ENCODE results near the gene VPS26C. TPM values are rescaled to one million over a fixed set of nuclear protein-coding genes. Genes with fewer than 3 reads are reported as not detected.
"Not testable (repeated sequence)": the region's sequence is repeated elsewhere in the genome, so short reads cannot be mapped to it uniquely, and the experiment has no call there.

The VPS26C gene
- total RNA-seq (10 to 100 TPM; 76.0 to 79.7 TPM), polyA plus RNA-seq (100 to 1,000 TPM in 1 of 2 donors, 10 to 100 TPM in 1; 81.9 to 105 TPM)

GRCh38 chr21:37267269-37268185, at the start of gene VPS26C:
Gene VPS26C (minus strand): TSS chr21:37267334. CDS start chr21:37267294, 40 bp downstream.
- no peaks in the 10 kb centered on the region for H3K36me3 ChIP-seq (ENCODE audit: insufficient read depth, low read length)
- Mint-ChIP-seq H3K36me3 (peaks cover 8 to 16% of the 10 kb centered on the region in 2 donors), H3K9me3 (no peaks in the 10 kb centered on the region), H3K4me3 (peak within 1 kb of the TSS; percentile 92 to 96 (median 94)), H3K27me3 (peaks cover 0 to 4% of the 10 kb centered on the region in 2 donors), H3K4me1 (peaks cover 33 to 64% (median 44%) of the 10 kb centered on the region in 4 donors), H3K27ac (peak within 1 kb of the TSS; percentile 97 to 99 (median 98))
- intact Hi-C loops (cut with micrococcal nuclease): loop anchor here (1.0 to 5.0 kb wide), 6 partner anchors 9 to 297 kb away; partner anchors contain the start of genes DYRK1A, PIGP and TTC3
- peak within 1 kb of the TSS; percentile 92 for H3K27ac ChIP-seq (ENCODE audit: low read depth, low read length)
- POLR2A ChIA-PET (ENCODE audit: partially characterized antibody): interaction anchor here (0.5 to 4.1 kb wide), 23 partner anchors 10 to 297 kb away, joined by 3 to 80 read pairs (median 4); partner anchors contain the start of genes DYRK1A and PIGP
- peak; percentile 97 to 99 (median 99) for DNase-seq
- H3K9me3 ChIP-seq (ENCODE audit: control insufficient read depth in 1 of 2, low read length in 2 of 2): no peaks in the 10 kb centered on the region
- CTCF ChIA-PET (ENCODE audit: partially characterized antibody): interaction anchor here (0.6 to 2.0 kb wide), 7 partner anchors 21 to 296 kb away, joined by 3 to 7 read pairs (median 4); no protein-coding TSS in a partner anchor
- peaks cover 43% of the 10 kb centered on the region for H3K4me1 ChIP-seq (ENCODE audit: insufficient read depth, low read length)
- H3K4me3 ChIP-seq (ENCODE audit: low read length in 2 of 2): peak within 1 kb of the TSS; percentile 80 to 83
- no peaks in the 10 kb centered on the region for H3K27me3 ChIP-seq (ENCODE audit: insufficient read depth, low read length)

DNA sequence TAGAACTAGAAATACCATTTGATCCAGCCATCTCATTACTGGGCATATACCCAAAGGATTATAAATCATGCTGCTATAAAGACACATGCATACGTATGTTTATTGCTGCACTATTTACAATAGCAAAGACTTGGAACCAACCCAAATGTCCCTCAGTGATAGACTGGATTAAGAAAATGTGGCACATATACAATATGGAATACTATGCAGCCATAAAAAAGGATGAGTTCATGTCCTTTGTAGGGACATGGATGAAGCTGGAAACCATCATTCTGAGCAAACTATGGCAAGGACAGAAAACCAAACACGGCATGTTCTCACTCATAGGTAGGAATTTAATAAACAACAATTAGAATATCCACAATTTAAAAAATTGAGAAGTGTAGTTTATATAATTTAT, 48.9 kb upstream of the VPS26C start:
- H3K4me1 Mint-ChIP-seq; H3K4me3 Mint-ChIP-seq; H3K4me1 ChIP-seq (ENCODE audit: insufficient read depth, low read length); POLR2A ChIA-PET (ENCODE audit: partially characterized antibody); intact Hi-C loops (cut with micrococcal nuclease); H3K27me3 ChIP-seq (ENCODE audit: insufficient read depth, low read length); DNase-seq; H3K27ac Mint-ChIP-seq; H3K9me3 ChIP-seq (ENCODE audit: control insufficient read depth in 1 of 2, low read length in 2 of 2); CTCF ChIA-PET (ENCODE audit: partially characterized antibody); H3K4me3 ChIP-seq (ENCODE audit: low read length in 2 of 2); H3K36me3 Mint-ChIP-seq; H3K27ac ChIP-seq (ENCODE audit: low read depth, low read length); H3K36me3 ChIP-seq (ENCODE audit: insufficient read depth, low read length): not testable (repeated sequence)
- peaks cover 1 to 31% (median 17%) of the 10 kb centered on the region in 8 donors for H3K9me3 Mint-ChIP-seq
- H3K27me3 Mint-ChIP-seq: peaks cover 5 to 14% of the 10 kb centered on the region in 2 donors

DNA sequence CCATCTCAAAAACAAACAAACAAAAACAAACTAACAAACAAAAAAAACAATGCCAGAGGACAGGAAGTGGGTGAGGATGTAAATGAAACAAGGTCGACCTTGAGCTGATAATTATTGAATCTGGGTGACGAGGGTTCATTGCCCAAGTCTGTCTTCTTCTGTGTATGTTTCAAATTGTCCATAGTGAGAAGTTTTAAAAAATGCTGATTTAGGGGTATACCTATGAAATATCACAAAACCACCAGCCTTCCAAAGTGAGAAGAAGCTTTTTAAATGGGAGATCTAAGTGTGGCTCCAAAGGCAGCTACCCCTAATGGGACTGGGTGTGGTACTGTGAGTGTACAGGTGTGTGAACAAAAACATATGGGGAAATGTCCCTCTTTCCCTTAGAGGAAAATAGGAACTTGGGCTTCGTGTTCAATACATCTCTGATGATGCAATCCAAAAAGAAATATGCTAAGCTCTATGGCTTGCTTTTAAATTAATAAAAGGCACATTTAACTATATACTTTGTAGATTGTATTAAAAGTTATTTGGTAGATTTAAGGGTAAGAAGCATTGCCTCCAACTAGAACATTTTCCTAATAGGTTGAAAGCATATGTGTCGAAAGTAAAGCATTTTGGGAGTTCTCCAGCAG, 33.1 kb upstream of the VPS26C start:
- no peak overlapping the region for H3K27ac Mint-ChIP-seq
- no peaks in the 10 kb centered on the region for H3K36me3 Mint-ChIP-seq
- H3K4me3 Mint-ChIP-seq: no peak overlapping the region
- ChIA-PET POLR2A (ENCODE audit: partially characterized antibody) (no interaction called here), CTCF (ENCODE audit: partially characterized antibody) (interaction anchor here (1.2 kb wide), 1 partner anchor 263 kb away, joined by 4 read pairs; no protein-coding TSS in a partner anchor)
- intact Hi-C loops (cut with micrococcal nuclease): no loop called here
- no peaks in the 10 kb centered on the region for H3K9me3 Mint-ChIP-seq
- Histone ChIP-seq H3K4me1 (ENCODE audit: insufficient read depth, low read length) (no peaks in the 10 kb centered on the region), H3K36me3 (ENCODE audit: insufficient read depth, low read length) (no peaks in the 10 kb centered on the region), H3K4me3 (ENCODE audit: low read length in 2 of 2) (no peak overlapping the region), H3K9me3 (ENCODE audit: control insufficient read depth in 1 of 2, low read length in 2 of 2) (no peaks in the 10 kb centered on the region), H3K27ac (ENCODE audit: low read depth, low read length) (no peak overlapping the region), H3K27me3 (ENCODE audit: insufficient read depth, low read length) (no peaks in the 10 kb centered on the region)
- H3K27me3 Mint-ChIP-seq: peaks cover 0 to 8% of the 10 kb centered on the region in 2 donors
- H3K4me1 Mint-ChIP-seq: no peaks in the 10 kb centered on the region
- DNase-seq: no peak

- H3K36me3 ChIP-seq (ENCODE audit: insufficient read depth, low read length): no peaks in the 10 kb centered on the region
- H3K27ac ChIP-seq (ENCODE audit: low read depth, low read length): no peak overlapping the region
- H3K4me3 ChIP-seq (ENCODE audit: low read length in 2 of 2): no peak overlapping the region
- Mint-ChIP-seq H3K27ac (no peak overlapping the region), H3K4me3 (no peak overlapping the region), H3K4me1 (no peaks in the 10 kb centered on the region), H3K27me3 (peaks cover 0 to 17% of the 10 kb centered on the region in 2 donors), H3K36me3 (no peaks in the 10 kb centered on the region), H3K9me3 (no peaks in the 10 kb centered on the region)
- intact Hi-C loops (cut with micrococcal nuclease): no loop called here
- ChIA-PET POLR2A (ENCODE audit: partially characterized antibody) (no interaction called here), CTCF (ENCODE audit: partially characterized antibody) (no interaction called here)
- H3K4me1 ChIP-seq (ENCODE audit: insufficient read depth, low read length): no peaks in the 10 kb centered on the region
- no peak for DNase-seq
- peaks cover 5% of the 10 kb centered on the region for H3K27me3 ChIP-seq (ENCODE audit: insufficient read depth, low read length)
- no peaks in the 10 kb centered on the region for H3K9me3 ChIP-seq (ENCODE audit: control insufficient read depth in 1 of 2, low read length in 2 of 2)
Observed at GRCh38 chr21:37297364-37297763, 30.2 kb upstream of the VPS26C start.

DNA sequence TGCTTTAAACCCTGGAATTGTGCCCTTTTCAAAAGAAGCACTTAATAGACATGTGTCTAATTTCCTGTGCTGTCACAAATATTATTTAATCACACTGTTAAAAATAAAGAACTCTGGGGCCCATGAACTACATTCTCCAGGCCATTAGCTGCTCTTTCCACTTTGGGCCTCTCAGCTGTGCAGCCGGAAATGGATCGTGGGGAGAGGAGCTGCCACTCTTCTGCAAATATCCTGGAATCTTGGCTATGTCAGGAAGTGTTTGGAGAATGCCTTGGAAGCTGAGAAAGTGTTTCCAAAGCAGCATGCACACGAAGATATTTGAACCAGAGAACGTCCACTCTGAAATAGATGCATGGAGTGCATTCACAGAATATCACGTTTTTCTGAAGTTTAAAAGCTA, 27.5 kb upstream of the VPS26C start:
- Mint-ChIP-seq H3K36me3 (no peaks in the 10 kb centered on the region), H3K9me3 (no peaks in the 10 kb centered on the region), H3K4me3 (no peak overlapping the region), H3K27me3 (peaks cover 6 to 26% of the 10 kb centered on the region in 2 donors), H3K27ac (no peak overlapping the region), H3K4me1 (no peaks in the 10 kb centered on the region)
- H3K36me3 ChIP-seq (ENCODE audit: insufficient read depth, low read length): no peaks in the 10 kb centered on the region
- intact Hi-C loops (cut with micrococcal nuclease): no loop called here
- H3K27me3 ChIP-seq (ENCODE audit: insufficient read depth, low read length): peaks cover 9% of the 10 kb centered on the region
- ChIA-PET CTCF (ENCODE audit: partially characterized antibody) (no interaction called here), POLR2A (ENCODE audit: partially characterized antibody) (no interaction called here)
- no peaks in the 10 kb centered on the region for H3K4me1 ChIP-seq (ENCODE audit: insufficient read depth, low read length)
- H3K27ac ChIP-seq (ENCODE audit: low read depth, low read length): no peak overlapping the region
- no peaks in the 10 kb centered on the region for H3K9me3 ChIP-seq (ENCODE audit: control insufficient read depth in 1 of 2, low read length in 2 of 2)
- no peak overlapping the region for H3K4me3 ChIP-seq (ENCODE audit: low read length in 2 of 2)
- no peak for DNase-seq

- Mint-ChIP-seq H3K36me3 (no peaks in the 10 kb centered on the region), H3K27me3 (peaks cover 6 to 28% of the 10 kb centered on the region in 2 donors), H3K27ac (peak overlapping the region in 1 of 7 donors; percentile 8), H3K4me1 (no peaks in the 10 kb centered on the region), H3K4me3 (no peak overlapping the region), H3K9me3 (no peaks in the 10 kb centered on the region)
- H3K36me3 ChIP-seq (ENCODE audit: insufficient read depth, low read length): no peaks in the 10 kb centered on the region
- intact Hi-C loops (cut with micrococcal nuclease): no loop called here
- CTCF ChIA-PET (ENCODE audit: partially characterized antibody): no interaction called here
- H3K27me3 ChIP-seq (ENCODE audit: insufficient read depth, low read length): peaks cover 9% of the 10 kb centered on the region
- H3K4me1 ChIP-seq (ENCODE audit: insufficient read depth, low read length): no peaks in the 10 kb centered on the region
- POLR2A ChIA-PET (ENCODE audit: partially characterized antibody): no interaction called here
- H3K9me3 ChIP-seq (ENCODE audit: control insufficient read depth in 1 of 2, low read length in 2 of 2): no peaks in the 10 kb centered on the region
- no peak for DNase-seq
- H3K27ac ChIP-seq (ENCODE audit: low read depth, low read length): no peak overlapping the region
- no peak overlapping the region for H3K4me3 ChIP-seq (ENCODE audit: low read length in 2 of 2)
Observed at GRCh38 chr21:37292941-37293340, 25.8 kb upstream of the VPS26C start.

DNA sequence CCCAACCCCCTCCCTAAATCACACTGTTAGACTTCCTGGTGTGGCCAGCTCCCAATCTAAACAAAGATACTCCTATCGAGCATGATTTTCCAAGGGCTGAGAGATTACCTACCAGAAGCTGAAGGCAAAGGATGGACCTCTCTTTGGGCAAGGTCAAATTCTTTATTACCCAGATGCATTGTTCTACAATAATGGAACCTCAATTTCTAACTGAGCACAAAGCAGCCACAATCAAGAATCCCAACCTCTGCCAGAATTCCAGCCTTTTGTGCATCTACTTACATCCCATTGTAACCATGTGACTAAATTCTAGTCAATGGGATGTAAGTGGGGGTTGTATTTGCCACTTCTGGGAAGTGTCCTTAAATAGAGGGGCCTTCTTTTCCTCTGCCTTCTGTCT, 24.9 kb upstream of the VPS26C start:
- H3K27me3 Mint-ChIP-seq: peaks cover 6 to 26% of the 10 kb centered on the region in 2 donors
- no peak overlapping the region for H3K4me3 Mint-ChIP-seq
- Histone ChIP-seq H3K27me3 (ENCODE audit: insufficient read depth, low read length) (peaks cover 9% of the 10 kb centered on the region), H3K36me3 (ENCODE audit: insufficient read depth, low read length) (no peaks in the 10 kb centered on the region), H3K9me3 (ENCODE audit: control insufficient read depth in 1 of 2, low read length in 2 of 2) (no peaks in the 10 kb centered on the region), H3K4me3 (ENCODE audit: low read length in 2 of 2) (no peak overlapping the region), H3K27ac (ENCODE audit: low read depth, low read length) (no peak overlapping the region), H3K4me1 (ENCODE audit: insufficient read depth, low read length) (no peaks in the 10 kb centered on the region)
- no peaks in the 10 kb centered on the region for H3K9me3 Mint-ChIP-seq
- DNase-seq: no peak
- POLR2A ChIA-PET (ENCODE audit: partially characterized antibody): no interaction called here
- no peak overlapping the region for H3K27ac Mint-ChIP-seq
- CTCF ChIA-PET (ENCODE audit: partially characterized antibody): no interaction called here
- intact Hi-C loops (cut with micrococcal nuclease): no loop called here
- H3K36me3 Mint-ChIP-seq: no peaks in the 10 kb centered on the region
- H3K4me1 Mint-ChIP-seq: no peaks in the 10 kb centered on the region
